GM23338 (cell line): ENCODE results near the gene SBSN. TPM values are rescaled to one million over a fixed set of nuclear protein-coding genes. Genes with fewer than 3 reads are reported as not detected.

ENCODE experiments used
- ATAC-seq: fragments of 200-7000 bp; cut with Tn5 transposase; 3 replicates; pipeline ENCODE4 v1.9.1; 2020
- DNase-seq: peaks from one replicate; pipeline ENCODE4 v3.0.0-alpha.2; 2015; ENCODE audit warnings: low spot score
- H2AFZ ChIP-seq: fragments of 200-600 bp; sonication (generic); 2 replicates; pipeline ENCODE4 v1.8.0; 2016; ENCODE audit warnings: antibody characterized with exemption, mild to moderate bottlenecking, moderate library complexity
- H3F3A ChIP-seq: fragments of 200-600 bp; sonication (generic); replicated peaks from 2 replicates; pipeline ENCODE4 v1.8.0; 2017; ENCODE audit warnings: antibody characterized with exemption, mixed run types, low read depth
- H3K27ac ChIP-seq: fragments of 200-600 bp; sonication (generic); 2 replicates; pipeline ENCODE4 v1.6.1; 2016; ENCODE audit warnings: low read depth
- H3K27me3 ChIP-seq: fragments of 200-600 bp; sonication (generic); 2 replicates; pipeline ENCODE4 v1.8.0; 2016; ENCODE audit warnings: mild to moderate bottlenecking, mixed run types, moderate library complexity; ENCODE audit not compliant: insufficient read depth
- H3K36me3 ChIP-seq: fragments of 200-600 bp; sonication (generic); 2 replicates; pipeline ENCODE4 v1.8.0; 2016; ENCODE audit warnings: mild to moderate bottlenecking; ENCODE audit not compliant: insufficient read depth
- H3K4me1 ChIP-seq: fragments of 200-600 bp; sonication (generic); 2 replicates; pipeline ENCODE4 v1.8.0; 2016; ENCODE audit warnings: mild to moderate bottlenecking, moderate library complexity; ENCODE audit not compliant: insufficient read depth
- H3K4me2 ChIP-seq: fragments of 200-600 bp; sonication (generic); 2 replicates; pipeline ENCODE4 v1.7.1; 2017; ENCODE audit warnings: mixed run types
- H3K4me3 ChIP-seq: fragments of 200-600 bp; sonication (generic); 2 replicates; pipeline ENCODE4 v1.6.1; 2016; ENCODE audit warnings: mixed run types
- H3K79me2 ChIP-seq: fragments of 200-600 bp; sonication (generic); replicated peaks from 2 replicates; pipeline ENCODE4 v1.8.0; 2017; ENCODE audit warnings: mild to moderate bottlenecking; ENCODE audit not compliant: insufficient read depth
- H3K9me2 ChIP-seq: fragments of 200-600 bp; sonication (generic); 2 replicates; pipeline ENCODE4 v1.8.0; 2017; ENCODE audit not compliant: insufficient read depth
- H4K20me1 ChIP-seq: fragments of 200-600 bp; sonication (generic); replicated peaks from 2 replicates; pipeline ENCODE4 v1.8.0; 2017; ENCODE audit warnings: mild to moderate bottlenecking; ENCODE audit not compliant: insufficient read depth
- H3K27ac Mint-ChIP-seq: 2 replicates; pipeline ENCODE4 v1.8.0; 2020; ENCODE audit warnings: inconsistent platforms, mild to moderate bottlenecking, moderate library complexity, mixed read lengths
- H3K27me3 Mint-ChIP-seq: 3 replicates; pipeline ENCODE4 v1.8.0; 2022; ENCODE audit warnings: low read depth, mild to moderate bottlenecking, moderate library complexity, mixed read lengths, inconsistent platforms; ENCODE audit not compliant: insufficient read depth, poor library complexity
- H3K36me3 Mint-ChIP-seq: 3 replicates; pipeline ENCODE4 v1.8.0; 2021; ENCODE audit warnings: low read depth, mild to moderate bottlenecking, inconsistent platforms, moderate library complexity, mixed read lengths
- H3K4me1 Mint-ChIP-seq: 3 replicates; pipeline ENCODE4 v1.8.0; 2020; ENCODE audit warnings: mild to moderate bottlenecking, inconsistent platforms, mixed read lengths
- H3K4me3 Mint-ChIP-seq: 3 replicates; pipeline ENCODE4 v1.8.0; 2021; ENCODE audit warnings: moderate library complexity, mild to moderate bottlenecking, inconsistent platforms, mixed read lengths
- H3K9me3 Mint-ChIP-seq: 3 replicates; pipeline ENCODE4 v1.8.0; 2020; ENCODE audit warnings: moderate library complexity, mild to moderate bottlenecking, inconsistent platforms, mixed read lengths
- CREB1 ChIP-seq: fragments of 250-450 bp; sonication (Bioruptor Pico); IDR thresholded peaks from 2 replicates; pipeline ENCODE4 v1.5.0; 2020; ENCODE audit warnings: low read depth, mild to moderate bottlenecking, moderate library complexity
- CTCF ChIP-seq, 2 experiments: fragments of 200-600 bp in 1 of 2; sonication (generic) in 1 of 2; conservative IDR thresholded peaks; 2 replicates each; pipeline versions ENCODE4 v1.5.1 to v1.6.1; 2016 to 2017; ENCODE audit warnings: antibody characterized with exemption in 2 of 2, low read depth in 2 of 2, mild to moderate bottlenecking in 2 of 2, moderate library complexity in 1 of 2
- EZH2 ChIP-seq: fragments of 200-600 bp; sonication (generic); IDR thresholded peaks from one replicate; pipeline ENCODE4 v1.8.0; 2017; ENCODE audit warnings: antibody characterized with exemption, mild to moderate bottlenecking, low read depth; ENCODE audit not compliant: unreplicated experiment
- EZH2phosphoT487 ChIP-seq: fragments of 200-600 bp; sonication (generic); IDR thresholded peaks from one replicate; pipeline ENCODE4 v1.8.1; 2018; ENCODE audit warnings: antibody characterized with exemption; ENCODE audit not compliant: unreplicated experiment
- JUNB ChIP-seq: IDR thresholded peaks from one replicate; pipeline ENCODE4 v1.6.1; 2016; ENCODE audit warnings: antibody characterized with exemption; ENCODE audit not compliant: unreplicated experiment
- NANOG ChIP-seq: IDR thresholded peaks from 2 replicates; pipeline ENCODE4 v1.6.1; 2016; ENCODE audit warnings: antibody characterized with exemption, borderline replicate concordance
- STAT1 ChIP-seq: IDR thresholded peaks from one replicate; pipeline ENCODE4 v1.6.1; 2016; ENCODE audit warnings: antibody characterized with exemption; ENCODE audit not compliant: unreplicated experiment
- ZNF114 ChIP-seq: fragments of 250-450 bp; sonication (Bioruptor Pico); IDR thresholded peaks from 2 replicates; pipeline ENCODE4 v1.5.0; 2020; ENCODE audit warnings: mild to moderate bottlenecking, moderate library complexity
- ZNF331 ChIP-seq: fragments of 250-450 bp; sonication (Bioruptor Pico); IDR thresholded peaks from 2 replicates; pipeline ENCODE4 v1.5.0; 2020; ENCODE audit warnings: low read depth, mild to moderate bottlenecking, moderate library complexity
- polyA plus RNA-seq: library from polyadenylated mRNA; unstranded; fragments of >200 nt; fragmentation: Nextera tagmentation; extraction: Ambion mirVana; gene quantifications from 2 replicates; pipeline ENCODE4 v1.2.1, GENCODE V29; 2016
- total RNA-seq: library from RNA; depleted of rRNA; stranded (reverse); fragments of >200 nt; shearing (Covaris generic); gene quantifications from 2 replicates; pipeline ENCODE4 v1.2.3, GENCODE V29; 2014
- TF ChIP-seq, protein P1 (sequence below): IDR thresholded peaks from one replicate; pipeline ENCODE4 v1.6.1; 2018; ENCODE audit warnings: antibody characterized with exemption; ENCODE audit not compliant: unreplicated experiment

Gene SBSN
- total and polyA plus RNA-seq, 2 experiments from 2014 or later, result 0.39 TPM; not detected in 1

- no peak for TF ChIP-seq CTCF (conservative IDR thresholded peaks at IDR 0.05; ENCODE audit: low read depth in 2 of 2)
- no peak for TF ChIP-seq EZH2
- no peak for TF ChIP-seq EZH2phosphoT487
- TF ChIP-seq JUNB, result no peak
- TF ChIP-seq, protein P1, sequence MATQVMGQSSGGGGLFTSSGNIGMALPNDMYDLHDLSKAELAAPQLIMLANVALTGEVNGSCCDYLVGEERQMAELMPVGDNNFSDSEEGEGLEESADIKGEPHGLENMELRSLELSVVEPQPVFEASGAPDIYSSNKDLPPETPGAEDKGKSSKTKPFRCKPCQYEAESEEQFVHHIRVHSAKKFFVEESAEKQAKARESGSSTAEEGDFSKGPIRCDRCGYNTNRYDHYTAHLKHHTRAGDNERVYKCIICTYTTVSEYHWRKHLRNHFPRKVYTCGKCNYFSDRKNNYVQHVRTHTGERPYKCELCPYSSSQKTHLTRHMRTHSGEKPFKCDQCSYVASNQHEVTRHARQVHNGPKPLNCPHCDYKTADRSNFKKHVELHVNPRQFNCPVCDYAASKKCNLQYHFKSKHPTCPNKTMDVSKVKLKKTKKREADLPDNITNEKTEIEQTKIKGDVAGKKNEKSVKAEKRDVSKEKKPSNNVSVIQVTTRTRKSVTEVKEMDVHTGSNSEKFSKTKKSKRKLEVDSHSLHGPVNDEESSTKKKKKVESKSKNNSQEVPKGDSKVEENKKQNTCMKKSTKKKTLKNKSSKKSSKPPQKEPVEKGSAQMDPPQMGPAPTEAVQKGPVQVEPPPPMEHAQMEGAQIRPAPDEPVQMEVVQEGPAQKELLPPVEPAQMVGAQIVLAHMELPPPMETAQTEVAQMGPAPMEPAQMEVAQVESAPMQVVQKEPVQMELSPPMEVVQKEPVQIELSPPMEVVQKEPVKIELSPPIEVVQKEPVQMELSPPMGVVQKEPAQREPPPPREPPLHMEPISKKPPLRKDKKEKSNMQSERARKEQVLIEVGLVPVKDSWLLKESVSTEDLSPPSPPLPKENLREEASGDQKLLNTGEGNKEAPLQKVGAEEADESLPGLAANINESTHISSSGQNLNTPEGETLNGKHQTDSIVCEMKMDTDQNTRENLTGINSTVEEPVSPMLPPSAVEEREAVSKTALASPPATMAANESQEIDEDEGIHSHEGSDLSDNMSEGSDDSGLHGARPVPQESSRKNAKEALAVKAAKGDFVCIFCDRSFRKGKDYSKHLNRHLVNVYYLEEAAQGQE, result no peak
- no peak for TF ChIP-seq CREB1 (CRISPR knock-in tag)
- no peak for TF ChIP-seq ZNF331
- no peak for TF ChIP-seq NANOG
- TF ChIP-seq STAT1, result no peak
- TF ChIP-seq ZNF114 (CRISPR knock-in tag), result no peak
Measured at GRCh38 chr19:35533822-35534392, 5.8 kb upstream of the SBSN start (continued).

DNA sequence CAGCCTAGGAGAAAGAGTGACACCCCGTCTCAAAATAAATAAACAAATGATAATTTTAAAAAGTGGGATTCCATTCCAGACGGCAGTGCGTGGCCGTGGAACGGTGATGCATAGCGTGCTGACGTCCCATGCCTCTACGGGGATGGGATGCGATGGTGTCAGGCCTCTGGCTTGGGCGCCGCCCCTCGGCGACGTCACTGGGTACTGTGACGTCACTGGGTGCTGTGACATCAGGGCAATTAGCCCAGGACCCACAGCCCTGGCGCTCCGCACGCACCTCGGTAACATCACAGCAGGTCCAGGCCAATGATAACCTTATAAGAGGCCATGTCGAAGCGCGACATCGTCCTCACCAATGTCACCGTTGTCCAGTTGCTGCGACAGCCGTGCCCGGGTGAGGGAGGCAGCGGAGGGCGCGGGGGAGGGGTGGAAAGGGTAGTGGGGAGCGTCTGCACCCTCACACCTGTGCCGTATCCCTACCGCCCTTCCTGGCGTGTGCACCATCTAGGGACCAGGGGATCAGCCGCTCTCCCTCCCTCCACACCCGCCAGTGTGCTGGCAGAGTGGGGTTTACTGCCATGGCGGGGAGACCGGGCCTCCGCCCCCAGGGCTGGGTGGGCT is 5.2 kb upstream of the SBSN start, which contains the start of gene GAPDHS:
Gene GAPDHS (plus strand): TSS at position 256 of the 621 bp plus-strand sequence. CDS start 72 bp downstream, at position 328.
- peak within 1 kb of the TSS; percentile 95 for H2AFZ ChIP-seq

More for the DNA sequence above, 5.2 kb upstream of the SBSN start, which contains the start of gene GAPDHS:
- Mint-ChIP-seq H3K27ac (no peak within 1 kb of the TSS; the same call in 1 of the 2 replicates), H3K36me3 (no peaks in the 10 kb centered on the region; the same call in 2 of the 3 replicates), H3K4me1 (peaks cover 24% of the 10 kb centered on the region), H3K4me3 (peak within 1 kb of the TSS; percentile 71), H3K27me3 (peaks cover 36% of the 10 kb centered on the region), H3K9me3 (no peaks in the 10 kb centered on the region)
- ATAC-seq (peak; percentile 46), DNase-seq (peak; percentile 63)
- Histone ChIP-seq H3K27ac (no peak within 1 kb of the TSS), H3F3A (peaks cover 6% of the 10 kb centered on the region; the same call in 1 of the 2 replicates), H3K4me1 (peaks cover 16% of the 10 kb centered on the region; the same call in 1 of the 2 replicates), H3K4me2 (peak within 1 kb of the TSS; percentile 83), H3K4me3 (peak within 1 kb of the TSS; percentile 68), H4K20me1 (no peaks in the 10 kb centered on the region; the same call in 1 of the 2 replicates), H3K9me2 (no peaks in the 10 kb centered on the region), H3K27me3 (peaks cover 31% of the 10 kb centered on the region), H3K79me2 (no peaks in the 10 kb centered on the region), H3K36me3 (no peaks in the 10 kb centered on the region)
- no peak for TF ChIP-seq ZNF114 (CRISPR knock-in tag)
- TF ChIP-seq CREB1 (CRISPR knock-in tag), result peak; percentile 96
